Endothelial cell (in vitro differentiated cells): ENCODE data around the gene CD96. TPM values are rescaled to one million over a fixed set of nuclear protein-coding genes. Genes with fewer than 3 reads are reported as not detected.

Experiments used
- DNase-seq: peaks from one replicate; pipeline ENCODE4 v3.0.0; 2021; ENCODE audit warnings: low spot score
- H3K27ac Mint-ChIP-seq: one replicate; pipeline ENCODE4 v1.8.0; 2021; ENCODE audit warnings: mixed read lengths, inconsistent platforms; ENCODE audit not compliant: unreplicated experiment
- H3K27me3 Mint-ChIP-seq: one replicate; pipeline ENCODE4 v1.8.0; 2021; ENCODE audit warnings: mild to moderate bottlenecking, moderate library complexity, mixed read lengths, inconsistent platforms; ENCODE audit not compliant: unreplicated experiment
- H3K36me3 Mint-ChIP-seq: one replicate; pipeline ENCODE4 v1.8.0; 2021; ENCODE audit warnings: mild to moderate bottlenecking, low read depth, mixed read lengths, inconsistent platforms; ENCODE audit not compliant: unreplicated experiment
- H3K4me1 Mint-ChIP-seq: one replicate; pipeline ENCODE4 v1.8.0; 2021; ENCODE audit warnings: mild to moderate bottlenecking, mixed read lengths, inconsistent platforms; ENCODE audit not compliant: unreplicated experiment
- H3K4me3 Mint-ChIP-seq: one replicate; pipeline ENCODE4 v1.8.0; 2021; ENCODE audit warnings: mild to moderate bottlenecking, mixed read lengths, inconsistent platforms; ENCODE audit not compliant: unreplicated experiment
- H3K9me3 Mint-ChIP-seq: one replicate; pipeline ENCODE4 v1.8.0; 2021; ENCODE audit warnings: mixed read lengths, inconsistent platforms; ENCODE audit not compliant: unreplicated experiment
- long read RNA-seq: library from polyadenylated mRNA; unstranded; transcript quantifications from one replicate; pipeline ENCODE4 v2.0.0, GENCODE V29; 2020; ENCODE audit not compliant: unreplicated experiment
- total RNA-seq: library from RNA; stranded (reverse); fragmentation: NEBNext Ultra II Directional; extraction: Animal tissue kit (Norgen Biotek cat#: 25700); gene quantifications from one replicate; pipeline ENCODE4 v1.2.1, GENCODE V29; 2021; ENCODE audit not compliant: unreplicated experiment
- TF ChIP-seq, protein P1 (sequence below): fragments of 200-600 bp; sonication (generic); IDR thresholded peaks from one replicate; pipeline ENCODE4 v1.5.0; 2021; ENCODE audit warnings: antibody characterized with exemption; ENCODE audit not compliant: unreplicated experiment

Gene CD96, protein sequence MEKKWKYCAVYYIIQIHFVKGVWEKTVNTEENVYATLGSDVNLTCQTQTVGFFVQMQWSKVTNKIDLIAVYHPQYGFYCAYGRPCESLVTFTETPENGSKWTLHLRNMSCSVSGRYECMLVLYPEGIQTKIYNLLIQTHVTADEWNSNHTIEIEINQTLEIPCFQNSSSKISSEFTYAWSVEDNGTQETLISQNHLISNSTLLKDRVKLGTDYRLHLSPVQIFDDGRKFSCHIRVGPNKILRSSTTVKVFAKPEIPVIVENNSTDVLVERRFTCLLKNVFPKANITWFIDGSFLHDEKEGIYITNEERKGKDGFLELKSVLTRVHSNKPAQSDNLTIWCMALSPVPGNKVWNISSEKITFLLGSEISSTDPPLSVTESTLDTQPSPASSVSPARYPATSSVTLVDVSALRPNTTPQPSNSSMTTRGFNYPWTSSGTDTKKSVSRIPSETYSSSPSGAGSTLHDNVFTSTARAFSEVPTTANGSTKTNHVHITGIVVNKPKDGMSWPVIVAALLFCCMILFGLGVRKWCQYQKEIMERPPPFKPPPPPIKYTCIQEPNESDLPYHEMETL
- not detected for total RNA-seq
- long read RNA-seq, result 0 reads

DNA sequence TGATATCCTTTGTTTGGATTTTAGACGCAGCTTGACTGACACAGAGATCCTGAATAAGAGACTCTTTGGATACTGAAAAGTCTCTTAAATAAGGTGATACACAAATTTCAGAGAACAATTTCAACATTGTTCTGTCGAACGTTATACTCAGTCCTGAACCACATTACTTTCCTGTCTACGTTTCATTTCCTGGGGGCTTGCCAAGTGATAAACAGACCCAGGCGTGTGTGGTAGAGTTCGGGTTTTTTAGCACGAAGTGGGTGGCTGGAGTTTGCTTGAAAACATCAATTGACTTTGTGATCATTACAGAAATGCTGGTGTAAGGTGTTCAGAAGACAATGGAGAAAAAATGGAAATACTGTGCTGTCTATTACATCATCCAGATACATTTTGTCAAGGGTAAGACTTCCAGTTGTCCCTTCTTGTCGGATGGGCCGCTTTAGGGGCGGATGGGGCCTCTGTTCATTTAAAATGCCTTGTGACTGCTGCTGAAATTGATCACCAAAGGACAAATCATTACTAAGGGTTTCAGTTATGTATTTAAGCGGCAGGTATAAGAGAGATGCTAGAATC lies at the start of gene CD96:
CD96 (plus strand) TSS at position 287 of the 573 bp plus-strand sequence; CDS start at position 339, 52 bp downstream.
- Mint-ChIP-seq H3K36me3 (no peaks in the 10 kb centered on the region), H3K27me3 (no peaks in the 10 kb centered on the region), H3K4me3 (no peak within 1 kb of the TSS), H3K27ac (no peak within 1 kb of the TSS), H3K4me1 (no peaks in the 10 kb centered on the region), H3K9me3 (no peaks in the 10 kb centered on the region)
- no peak for DNase-seq
- TF ChIP-seq, protein P1, sequence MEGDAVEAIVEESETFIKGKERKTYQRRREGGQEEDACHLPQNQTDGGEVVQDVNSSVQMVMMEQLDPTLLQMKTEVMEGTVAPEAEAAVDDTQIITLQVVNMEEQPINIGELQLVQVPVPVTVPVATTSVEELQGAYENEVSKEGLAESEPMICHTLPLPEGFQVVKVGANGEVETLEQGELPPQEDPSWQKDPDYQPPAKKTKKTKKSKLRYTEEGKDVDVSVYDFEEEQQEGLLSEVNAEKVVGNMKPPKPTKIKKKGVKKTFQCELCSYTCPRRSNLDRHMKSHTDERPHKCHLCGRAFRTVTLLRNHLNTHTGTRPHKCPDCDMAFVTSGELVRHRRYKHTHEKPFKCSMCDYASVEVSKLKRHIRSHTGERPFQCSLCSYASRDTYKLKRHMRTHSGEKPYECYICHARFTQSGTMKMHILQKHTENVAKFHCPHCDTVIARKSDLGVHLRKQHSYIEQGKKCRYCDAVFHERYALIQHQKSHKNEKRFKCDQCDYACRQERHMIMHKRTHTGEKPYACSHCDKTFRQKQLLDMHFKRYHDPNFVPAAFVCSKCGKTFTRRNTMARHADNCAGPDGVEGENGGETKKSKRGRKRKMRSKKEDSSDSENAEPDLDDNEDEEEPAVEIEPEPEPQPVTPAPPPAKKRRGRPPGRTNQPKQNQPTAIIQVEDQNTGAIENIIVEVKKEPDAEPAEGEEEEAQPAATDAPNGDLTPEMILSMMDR, result no peak

DNA sequence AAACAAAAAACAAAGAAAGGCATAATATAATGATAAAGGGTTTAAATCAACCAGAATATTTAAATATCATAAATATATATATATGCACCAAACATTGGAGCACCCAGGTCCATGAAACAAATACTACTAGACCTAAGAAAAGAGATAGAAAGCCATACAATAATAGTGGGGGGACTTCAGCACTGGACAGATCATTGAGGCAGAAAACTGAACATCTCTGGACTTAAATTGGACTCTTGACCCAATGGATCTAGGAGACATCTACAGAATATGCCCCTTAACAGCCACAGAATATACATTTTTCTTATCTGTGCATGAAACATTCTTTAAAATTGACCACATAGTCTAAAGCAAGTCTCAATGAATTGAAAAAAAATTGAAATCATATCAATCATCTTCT lies 48.7 kb upstream of the CD96 start:
- Mint-ChIP-seq H3K9me3 (no peaks in the 10 kb centered on the region), H3K4me3 (no peak overlapping the region), H3K27ac (no peak overlapping the region), H3K27me3 (peaks cover 1% of the 10 kb centered on the region), H3K36me3 (no peaks in the 10 kb centered on the region), H3K4me1 (no peaks in the 10 kb centered on the region)
- DNase-seq, result no peak
- TF ChIP-seq, protein P1, result no peak

DNA sequence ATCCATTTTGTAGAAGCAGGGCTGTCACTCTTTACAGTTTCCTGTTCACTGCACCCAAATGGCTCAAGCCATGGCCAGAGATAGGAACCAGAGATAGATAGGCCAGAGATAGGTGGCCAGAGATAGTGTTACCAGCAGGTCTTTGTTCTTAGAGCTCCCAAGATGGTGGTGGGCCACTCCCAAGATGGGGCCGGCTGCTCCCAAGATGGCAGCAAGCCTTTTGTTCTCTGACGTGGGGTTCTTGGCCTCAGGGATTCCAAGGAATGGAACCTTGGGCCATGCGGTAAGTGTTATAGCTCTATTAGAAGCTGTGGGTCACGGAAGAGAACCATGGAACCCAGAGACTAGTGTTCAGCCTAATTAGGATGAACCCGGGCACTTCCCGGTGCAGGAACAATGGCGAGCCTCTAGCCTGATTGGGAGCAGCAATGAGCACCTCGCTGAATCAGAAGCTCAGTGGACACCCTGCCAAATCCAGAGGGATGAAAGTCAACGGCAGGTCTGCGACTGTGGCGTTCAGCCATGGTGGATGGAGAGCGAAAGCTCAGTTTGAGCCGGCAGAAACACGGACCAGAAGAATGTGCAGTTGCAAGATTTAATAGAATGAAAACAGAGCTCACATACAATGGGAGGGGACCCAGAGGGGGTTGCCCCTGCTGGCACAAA lies 45.0 kb upstream of the CD96 start:
- Mint-ChIP-seq H3K4me1 (no peaks in the 10 kb centered on the region), H3K36me3 (no peaks in the 10 kb centered on the region), H3K27ac (no peak overlapping the region), H3K4me3 (no peak overlapping the region), H3K27me3 (peaks cover 1% of the 10 kb centered on the region), H3K9me3 (no peaks in the 10 kb centered on the region)
- TF ChIP-seq, protein P1, result no peak
- no peak for DNase-seq

DNA sequence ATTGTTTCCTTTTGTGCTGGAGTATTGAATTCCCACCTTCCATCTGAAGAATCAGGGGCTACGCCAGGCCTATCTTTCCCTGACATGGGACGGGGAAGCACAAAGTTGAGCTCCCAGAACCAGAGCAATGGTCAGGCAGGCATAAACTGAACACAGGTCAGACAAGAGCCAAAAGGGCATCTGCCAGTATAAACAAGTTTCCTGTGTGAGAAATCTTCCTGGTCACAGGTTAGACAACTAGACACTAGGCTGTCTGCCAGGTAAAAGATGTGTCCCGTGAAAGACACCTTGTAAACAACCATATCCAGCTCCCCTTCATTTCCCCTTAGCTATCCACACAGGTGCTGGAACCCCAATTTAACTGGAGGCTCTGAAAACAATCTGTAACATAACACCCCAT lies 44.0 kb upstream of the CD96 start:
- Mint-ChIP-seq H3K4me1 (no peaks in the 10 kb centered on the region), H3K27ac (no peak overlapping the region), H3K27me3 (peaks cover under 1% of the 10 kb centered on the region), H3K9me3 (no peaks in the 10 kb centered on the region), H3K36me3 (no peaks in the 10 kb centered on the region), H3K4me3 (no peak overlapping the region)
- TF ChIP-seq, protein P1, result no peak
- no peak for DNase-seq
